ENCODE data around the gene SPINK1. TPM values are rescaled to one million over a fixed set of nuclear protein-coding genes. Genes with fewer than 3 reads are reported as not detected.

SPINK1 gene
- total RNA-seq, 2 donors from 2014 or later, result 275 to 368 TPM

- DNase-seq (no peak), ATAC-seq (no peak)
- intact Hi-C loops (cut with DNase I, micrococcal nuclease), result no loop called here
These were observed 47.1 kb downstream of the SPINK1 start for GRCh38 chr5:147784146-147784987.

DNA sequence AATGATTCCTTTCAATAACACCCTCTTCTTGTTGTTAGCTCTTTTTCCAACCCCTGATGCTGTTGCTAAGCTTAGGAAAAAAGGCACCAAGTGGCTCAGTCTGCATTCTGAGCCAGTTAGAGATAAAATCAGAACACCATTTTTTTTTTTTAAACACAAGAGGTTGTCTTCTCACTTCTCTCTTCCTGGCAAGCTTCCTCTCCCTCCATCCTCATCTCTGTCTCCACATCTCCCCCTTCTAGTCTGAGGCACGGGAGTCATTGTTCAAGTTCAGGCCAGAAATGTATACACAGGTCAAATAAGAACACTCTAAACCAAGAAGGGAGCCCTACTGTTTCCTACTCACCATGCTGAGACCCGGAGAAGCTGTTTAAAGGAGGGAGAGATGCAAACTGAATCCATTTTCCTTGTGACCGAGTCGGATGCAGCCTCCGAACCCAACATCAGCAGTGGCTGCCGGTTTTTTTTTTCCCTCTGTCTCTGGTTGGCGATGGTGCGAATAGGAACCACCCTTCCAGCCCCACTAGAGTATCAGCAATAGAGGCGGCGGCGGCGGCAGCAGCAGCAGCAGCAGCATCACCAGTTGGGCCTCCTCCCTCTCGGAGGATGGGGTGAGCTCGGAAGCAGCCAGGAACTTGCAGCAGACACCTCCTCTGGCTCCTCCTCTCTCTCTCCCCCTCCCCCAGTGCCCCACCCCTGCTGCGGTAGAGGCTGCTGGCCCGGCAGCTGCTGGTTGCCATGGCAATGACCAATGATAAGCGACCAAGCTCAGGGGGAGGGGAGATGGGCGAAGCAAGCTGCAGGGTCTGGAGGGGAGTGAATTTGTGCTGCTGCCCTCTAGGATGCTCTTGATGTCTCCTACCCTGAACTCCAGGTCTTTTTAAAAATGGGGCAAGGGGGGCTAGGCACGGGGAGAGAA lies 49.1 kb downstream of the SPINK1 start, which contains the start of gene JAKMIP2:
Gene JAKMIP2, minus strand, starts transcription at position 619 of the 919 bp plus-strand sequence. CDS start 110,922 bp downstream, outside the sequence.
- peak; percentile 77 for ATAC-seq
- intact Hi-C loops (cut with DNase I, micrococcal nuclease), result no loop called here
- peak; percentile 68 for DNase-seq

DNA sequence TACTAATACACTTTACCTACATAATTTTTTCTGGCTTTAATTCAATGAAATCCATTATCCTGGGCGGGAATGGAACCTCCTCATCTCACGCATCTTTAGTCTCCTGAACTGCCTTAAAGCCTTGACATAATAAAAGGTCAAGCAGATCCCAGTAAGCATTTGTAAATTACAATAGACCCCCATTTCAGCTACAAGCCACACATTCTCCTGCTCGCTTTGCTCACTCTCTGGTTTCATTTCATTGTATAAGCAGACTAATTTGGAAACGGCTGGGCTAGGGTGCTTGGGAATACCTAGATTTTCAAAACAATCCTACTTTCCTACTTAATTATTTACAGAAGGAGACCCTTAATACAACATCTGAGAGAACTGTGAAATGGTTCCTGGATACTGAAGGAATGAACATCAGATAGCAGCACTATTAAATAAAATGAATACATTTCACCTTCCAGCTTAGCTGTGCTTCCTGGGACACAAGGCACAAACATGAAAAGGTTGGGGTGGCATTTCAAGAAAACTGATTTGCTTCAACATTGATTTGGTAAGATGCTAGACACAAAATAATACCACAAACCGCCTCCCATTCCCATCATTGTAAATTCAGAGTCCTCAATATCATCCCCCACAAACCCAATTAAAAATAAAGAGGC lies 50.4 kb downstream of the SPINK1 start:
- intact Hi-C loops (cut with DNase I, micrococcal nuclease), result no loop called here
- DNase-seq (no peak), ATAC-seq (no peak)

- ATAC-seq (no peak), DNase-seq (no peak)
- intact Hi-C loops (cut with DNase I, micrococcal nuclease), result no loop called here
These were observed 51.8 kb downstream of the SPINK1 start for GRCh38 chr5:147779694-147780093.

DNA sequence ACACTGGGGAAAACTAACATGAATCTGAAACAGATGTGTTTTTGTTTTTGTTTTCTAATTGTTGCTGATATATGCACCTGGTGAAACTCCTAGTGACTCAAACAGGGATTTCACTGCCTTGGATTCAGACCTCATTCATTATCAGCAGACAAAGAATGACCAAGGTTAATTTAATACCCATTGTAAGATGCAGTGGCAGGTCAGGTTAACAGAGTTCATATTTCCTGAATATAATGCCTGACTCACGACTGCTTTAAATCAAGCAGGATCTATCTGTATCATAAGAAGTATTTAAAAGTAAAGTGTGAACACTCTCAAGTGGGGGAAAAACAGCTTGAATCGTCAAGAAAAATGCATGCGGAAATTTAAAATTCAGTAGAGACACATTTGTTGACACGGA lies 54.5 kb downstream of the SPINK1 start:
- no peak for DNase-seq
- intact Hi-C loops (cut with DNase I, micrococcal nuclease), result no loop called here
- no peak for ATAC-seq

Other genes starting within 250 kb of the SPINK1 start
- 1 to 10 TPM in 1 of 2 donors, under 1 TPM in 1; 0.49 to 1.1 TPM for gene JAKMIP2, start 48.9 kb downstream of the SPINK1 start, total RNA-seq
- gene SCGB3A2, start 47.0 kb upstream of the SPINK1 start, total RNA-seq, result not detected
- not detected for gene C5orf46, start 74.9 kb upstream of the SPINK1 start, total RNA-seq
- 10 to 100 TPM; 12.8 to 32.6 TPM for gene SPINK5, start 232.3 kb upstream of the SPINK1 start, total RNA-seq